GM06990 (cell line): ENCODE results near the gene ERO1A.

Source experiments
- DNase-seq: peaks from one replicate; pipeline ENCODE4 v3.0.0-alpha.2; 2011; ENCODE audit not compliant: insufficient read length; ENCODE audit errors: extremely low read depth
- H3K27me3 ChIP-seq: replicated peaks from 2 replicates; pipeline ENCODE4 v1.6.0; 2011; ENCODE audit warnings: low read length; ENCODE audit not compliant: control insufficient read depth, insufficient read depth
- H3K36me3 ChIP-seq: 2 replicates; pipeline ENCODE4 v1.5.1; 2011; ENCODE audit warnings: low read length; ENCODE audit not compliant: control insufficient read depth, insufficient read depth
- H3K4me3 ChIP-seq: replicated peaks from 2 replicates; pipeline ENCODE4 v1.5.1; 2011; ENCODE audit warnings: low read depth, mild to moderate bottlenecking, control low read depth, low read length
- TF ChIP-seq, protein P1 (sequence below): IDR thresholded peaks from 2 replicates; pipeline ENCODE4 v1.5.1; 2011; ENCODE audit warnings: low read length, control low read depth, mild to moderate bottlenecking, inconsistent platforms; ENCODE audit not compliant: insufficient read depth, poor library complexity, severe bottlenecking

ERO1A gene

DNA sequence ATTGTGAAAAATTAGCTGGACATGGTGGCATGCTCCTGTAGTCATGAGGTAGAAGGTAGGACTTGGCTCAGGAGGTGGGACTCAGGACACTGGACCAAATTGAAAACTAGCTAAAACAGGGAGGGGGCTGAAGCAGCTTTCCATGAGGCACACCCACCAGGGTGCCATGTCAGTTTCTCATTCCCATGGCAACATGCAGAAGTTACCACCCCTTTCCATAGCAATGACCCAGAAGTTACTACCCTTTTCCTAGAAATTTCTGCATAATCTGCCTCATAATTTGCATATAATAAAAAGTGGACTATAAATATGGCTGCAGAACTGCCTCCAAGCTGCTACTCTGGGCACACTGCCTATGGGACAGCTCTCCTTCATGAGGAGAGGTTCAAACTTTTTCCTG is 38.5 kb downstream of the ERO1A start:
- Histone ChIP-seq H3K27me3 (no peaks in the 10 kb centered on the region), H3K36me3 (peaks cover 2% of the 10 kb centered on the region; the same call in 1 of the 2 replicates), H3K4me3 (no peak overlapping the region)
- no peak for DNase-seq
- TF ChIP-seq, protein P1, sequence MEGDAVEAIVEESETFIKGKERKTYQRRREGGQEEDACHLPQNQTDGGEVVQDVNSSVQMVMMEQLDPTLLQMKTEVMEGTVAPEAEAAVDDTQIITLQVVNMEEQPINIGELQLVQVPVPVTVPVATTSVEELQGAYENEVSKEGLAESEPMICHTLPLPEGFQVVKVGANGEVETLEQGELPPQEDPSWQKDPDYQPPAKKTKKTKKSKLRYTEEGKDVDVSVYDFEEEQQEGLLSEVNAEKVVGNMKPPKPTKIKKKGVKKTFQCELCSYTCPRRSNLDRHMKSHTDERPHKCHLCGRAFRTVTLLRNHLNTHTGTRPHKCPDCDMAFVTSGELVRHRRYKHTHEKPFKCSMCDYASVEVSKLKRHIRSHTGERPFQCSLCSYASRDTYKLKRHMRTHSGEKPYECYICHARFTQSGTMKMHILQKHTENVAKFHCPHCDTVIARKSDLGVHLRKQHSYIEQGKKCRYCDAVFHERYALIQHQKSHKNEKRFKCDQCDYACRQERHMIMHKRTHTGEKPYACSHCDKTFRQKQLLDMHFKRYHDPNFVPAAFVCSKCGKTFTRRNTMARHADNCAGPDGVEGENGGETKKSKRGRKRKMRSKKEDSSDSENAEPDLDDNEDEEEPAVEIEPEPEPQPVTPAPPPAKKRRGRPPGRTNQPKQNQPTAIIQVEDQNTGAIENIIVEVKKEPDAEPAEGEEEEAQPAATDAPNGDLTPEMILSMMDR = no peak

DNA sequence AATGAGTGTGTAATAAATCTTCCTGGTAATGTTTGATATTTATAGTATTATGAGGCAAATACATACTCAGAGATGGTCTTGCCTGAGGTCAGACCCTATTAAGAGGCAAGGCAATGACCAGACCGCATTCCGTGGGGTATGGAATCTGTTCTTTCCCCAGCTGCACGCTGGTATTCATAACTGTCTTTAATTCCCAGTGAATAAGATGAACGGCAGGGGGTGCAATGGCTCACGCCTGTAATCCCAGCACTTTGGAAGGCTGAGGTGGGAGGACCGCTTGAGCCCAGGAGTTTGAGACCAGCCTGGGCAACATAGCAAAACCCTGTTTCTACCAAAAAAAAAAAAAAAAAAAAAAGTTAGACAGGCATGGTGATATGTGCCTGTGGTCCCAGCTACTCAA is 44.6 kb downstream of the ERO1A start:
- TF ChIP-seq, protein P1 = no peak
- Histone ChIP-seq H3K36me3 (no peaks in the 10 kb centered on the region; the same call in none of the 2 replicates), H3K4me3 (no peak overlapping the region), H3K27me3 (no peaks in the 10 kb centered on the region)
- DNase-seq = no peak

DNA sequence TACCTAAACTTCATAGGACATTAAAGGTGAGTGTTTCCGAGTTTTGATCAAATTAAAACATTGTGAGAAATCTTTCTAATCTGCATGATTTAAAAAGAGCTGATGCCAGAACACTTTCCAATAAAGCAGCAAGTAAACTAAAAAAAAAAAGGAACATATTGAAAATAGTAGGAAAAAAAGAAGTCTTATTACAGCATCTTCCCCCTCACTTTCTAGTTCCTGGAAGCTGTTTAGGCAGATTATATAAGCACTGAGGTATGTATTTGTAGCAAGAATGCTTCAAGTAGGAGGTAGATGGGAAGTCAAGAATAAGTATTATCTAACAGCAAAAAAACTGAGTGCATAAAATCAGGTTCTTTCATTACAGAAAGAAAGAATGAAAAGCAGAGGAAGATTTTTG is 45.8 kb downstream of the ERO1A start:
- Histone ChIP-seq H3K4me3 (no peak overlapping the region), H3K36me3 (no peaks in the 10 kb centered on the region; the same call in none of the 2 replicates), H3K27me3 (no peaks in the 10 kb centered on the region)
- DNase-seq = no peak
- TF ChIP-seq, protein P1 = no peak

DNA sequence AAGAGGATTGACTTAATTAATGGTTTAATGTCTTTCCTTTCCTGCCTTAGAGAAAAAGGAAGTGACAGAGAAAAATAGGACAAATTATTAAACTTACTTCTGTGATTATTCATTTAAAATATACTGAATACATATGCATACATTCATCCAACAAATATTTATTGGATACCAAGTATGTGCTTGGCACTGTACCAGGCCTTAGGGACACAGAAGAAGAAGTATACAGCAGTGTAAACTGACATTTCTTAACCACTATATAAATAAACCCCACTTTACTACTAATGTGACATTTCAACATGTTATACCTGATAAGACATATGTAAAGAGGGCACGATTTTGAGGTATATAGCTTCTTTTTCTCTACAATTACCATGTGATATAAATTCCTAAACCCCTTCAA is 53.6 kb downstream of the ERO1A start:
- Histone ChIP-seq H3K4me3 (no peak overlapping the region), H3K36me3 (peaks cover 2% of the 10 kb centered on the region), H3K27me3 (no peaks in the 10 kb centered on the region)
- no peak for DNase-seq
- TF ChIP-seq, protein P1 = no peak

DNA sequence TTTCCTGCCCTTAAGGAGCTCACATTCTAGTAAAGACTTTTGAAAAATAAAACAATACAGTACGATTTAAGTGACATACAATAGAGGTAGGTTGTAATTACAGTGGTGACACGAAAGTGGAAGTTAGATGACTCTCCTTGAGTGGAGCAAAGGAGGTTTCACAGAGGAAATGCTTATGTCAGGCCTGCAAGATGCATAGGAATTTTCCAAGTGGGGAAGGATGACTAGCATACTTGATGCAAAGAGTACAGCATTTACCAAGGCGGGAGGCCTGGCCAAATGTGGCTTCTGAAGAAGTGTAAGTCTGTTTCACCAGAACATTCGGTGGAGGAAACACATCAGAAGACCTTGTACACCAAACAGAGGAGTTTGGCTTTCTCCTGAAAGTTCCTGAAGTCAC is 55.2 kb downstream of the ERO1A start:
- no peak for DNase-seq
- no peak overlapping the region for H3K4me3 ChIP-seq
- peaks cover 2% of the 10 kb centered on the region for H3K36me3 ChIP-seq
- H3K27me3 ChIP-seq = no peaks in the 10 kb centered on the region
- TF ChIP-seq, protein P1 = no peak

DNA sequence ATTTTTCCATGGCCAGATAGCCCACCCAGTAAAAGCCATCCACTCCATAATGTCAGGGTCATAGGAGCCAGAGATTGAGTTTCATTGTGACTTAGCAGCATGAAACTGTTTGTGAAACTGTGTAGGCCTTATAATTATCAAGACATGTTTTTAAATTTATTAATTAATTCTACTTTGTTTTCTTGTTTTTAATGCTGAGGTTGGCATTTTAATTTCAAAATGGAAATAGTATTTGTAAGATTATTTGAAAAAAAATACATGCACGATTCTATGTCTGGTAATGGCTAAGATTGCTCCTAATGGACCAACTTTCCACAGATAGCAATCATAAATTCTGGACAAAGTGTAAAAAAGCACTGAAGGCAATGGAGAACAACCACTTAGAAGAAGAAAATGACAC is 75.7 kb downstream of the ERO1A start:
- H3K4me3 ChIP-seq = no peak overlapping the region
- TF ChIP-seq, protein P1 = no peak
- DNase-seq = no peak
- H3K36me3 ChIP-seq = no peaks in the 10 kb centered on the region
- no peaks in the 10 kb centered on the region for H3K27me3 ChIP-seq
